Subcutaneous abdominal adipose tissue (tissue), 5 donors: ENCODE results near the gene LLGL2.
"Not testable (repeated sequence)": the region's sequence is repeated elsewhere in the genome, so short reads cannot be mapped to it uniquely, and the experiment has no call there.

Source experiments
- H3K27ac ChIP-seq: one replicate; pipeline ENCODE4 v1.7.0; 2013; ENCODE audit warnings: low read depth, mild to moderate bottlenecking, inconsistent platforms, low read length, moderate library complexity
- H3K27me3 ChIP-seq, 5 donors: one replicate each; pipeline ENCODE4 v1.7.0; 2013; ENCODE audit warnings: low read length in 5 of 5, inconsistent platforms in 1 of 5; ENCODE audit not compliant: control insufficient read depth in 5 of 5, insufficient read depth in 4 of 5
- H3K36me3 ChIP-seq, 5 donors: one replicate each; pipeline ENCODE4 v1.7.0; 2013; ENCODE audit warnings: low read length in 5 of 5; ENCODE audit not compliant: control insufficient read depth in 5 of 5, insufficient read depth in 5 of 5
- H3K4me1 ChIP-seq, 5 donors: one replicate each; pipeline ENCODE4 v1.7.0; 2013; ENCODE audit warnings: low read length in 5 of 5, mild to moderate bottlenecking in 3 of 5, moderate library complexity in 1 of 5; ENCODE audit not compliant: control insufficient read depth in 5 of 5, insufficient read depth in 5 of 5
- H3K4me3 ChIP-seq, 5 donors: one replicate each; pipeline ENCODE4 v1.7.0; 2013; ENCODE audit warnings: low read length in 5 of 5, low read depth in 1 of 5
- H3K9ac ChIP-seq, 5 donors: one replicate each; pipeline ENCODE4 v1.7.0; 2013; ENCODE audit warnings: low read length in 5 of 5, mild to moderate bottlenecking in 4 of 5, moderate library complexity in 3 of 5
- H3K9me3 ChIP-seq, 5 donors: one replicate each; pipeline ENCODE4 v1.7.0; 2013; ENCODE audit warnings: low read length in 5 of 5; ENCODE audit not compliant: control insufficient read depth in 5 of 5
- donor health status: healthy.
- donor health status: healthy.
- donor health status: healthy.
- donor health status: healthy.
- donor health status: healthy.

LLGL2 gene

DNA sequence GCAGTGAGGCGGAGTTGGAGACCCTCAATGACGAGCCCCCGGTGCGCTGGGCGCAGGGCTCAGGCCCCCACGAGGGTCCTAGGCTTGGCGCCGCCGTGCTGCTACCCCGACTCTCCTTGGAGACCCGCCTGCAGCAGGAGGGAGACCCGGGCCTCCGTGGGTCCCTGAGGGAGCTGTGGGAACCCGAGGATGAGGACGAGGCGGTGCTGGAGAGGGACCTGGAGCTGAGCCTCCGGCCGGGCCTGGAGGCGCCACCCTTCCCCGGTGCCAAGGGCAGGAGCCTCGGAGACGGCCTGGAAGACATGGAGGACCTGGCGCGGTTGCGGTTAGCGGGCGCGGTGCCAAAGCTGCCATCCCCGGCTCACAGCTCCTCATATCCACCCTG, 64.4 kb downstream of the LLGL2 start:
- Histone ChIP-seq H3K9ac (no peak overlapping the region), H3K4me3 (peak overlapping the region in 3 of 5 donors; percentile 63 to 74 (median 67)), H3K36me3 (peaks cover 0 to 9% (median 0%) of the 10 kb centered on the region in 5 donors), H3K4me1 (peaks cover 0 to 30% (median 25%) of the 10 kb centered on the region in 5 donors), H3K27ac (no peak overlapping the region), H3K27me3 (no peaks in the 10 kb centered on the region), H3K9me3 (no peaks in the 10 kb centered on the region)

DNA sequence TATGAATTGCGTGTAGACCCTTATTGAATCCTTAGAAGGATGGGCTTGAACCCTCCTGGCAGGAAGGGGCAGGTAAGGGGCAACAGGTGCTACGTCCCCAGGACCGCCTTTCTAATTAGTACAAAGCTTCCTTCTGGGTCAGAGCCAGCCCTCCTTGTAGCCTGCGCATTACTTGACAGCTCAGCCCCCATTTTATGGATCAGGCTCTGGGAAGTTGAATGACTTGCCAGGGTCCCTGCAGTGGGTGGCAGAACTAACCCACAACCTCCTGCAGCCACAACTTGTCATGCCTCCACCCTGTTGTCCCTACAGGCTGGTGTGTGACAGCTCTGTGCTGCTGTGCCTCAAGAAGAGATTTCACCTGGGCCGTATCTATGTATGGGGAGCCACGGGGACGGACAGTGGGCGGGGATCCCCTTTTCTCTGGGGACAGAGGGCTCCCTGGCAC, 64.8 kb downstream of the LLGL2 start:
- Histone ChIP-seq H3K9ac (no peak overlapping the region), H3K27ac (no peak overlapping the region), H3K27me3 (no peaks in the 10 kb centered on the region), H3K4me3 (peak overlapping the region in 1 of 5 donors; percentile 74), H3K4me1 (peaks cover 0 to 30% (median 25%) of the 10 kb centered on the region in 5 donors), H3K36me3 (peaks cover 0 to 9% (median 0%) of the 10 kb centered on the region in 5 donors), H3K9me3 (no peaks in the 10 kb centered on the region)

DNA sequence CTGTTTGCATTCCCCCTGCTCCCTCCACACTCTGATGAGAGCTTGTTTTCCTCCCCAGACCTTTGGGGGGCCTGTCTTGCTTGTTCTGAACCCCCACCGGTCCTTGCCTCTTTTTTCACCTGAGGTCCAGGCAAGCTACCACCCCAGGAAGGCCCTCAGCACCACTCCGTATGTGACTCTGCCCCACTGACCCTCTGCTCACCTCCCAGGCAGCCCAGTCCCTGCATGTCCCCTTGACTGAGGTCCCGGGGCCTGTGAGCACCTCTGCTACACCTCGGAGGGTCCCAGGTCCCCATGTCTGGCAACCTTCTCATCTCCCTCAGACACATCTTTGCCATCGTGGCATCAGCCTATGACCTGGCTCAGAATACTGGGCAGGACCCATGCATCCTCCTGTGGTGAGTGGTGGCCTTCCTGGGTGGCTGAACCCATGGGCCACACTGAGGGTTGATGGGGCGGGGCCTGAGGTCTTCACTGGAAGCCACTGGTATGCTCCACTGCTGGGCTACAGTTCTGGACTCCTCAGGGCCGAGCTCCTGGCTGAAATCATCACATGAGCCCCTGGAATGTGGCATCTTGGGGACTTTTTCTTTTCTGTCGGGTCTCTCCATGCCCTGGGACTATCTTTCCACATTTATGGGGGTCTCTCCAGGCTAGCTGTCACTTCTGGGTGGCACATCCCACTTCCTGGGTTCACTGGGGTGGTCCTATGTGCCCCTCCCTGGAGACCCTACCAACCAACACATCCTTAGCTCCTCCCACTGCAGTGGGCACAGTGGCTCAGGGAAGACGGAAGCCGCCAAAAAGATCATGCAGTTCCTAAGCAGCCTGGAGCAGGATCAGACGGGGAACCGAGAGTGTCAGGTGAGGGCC, 65.6 kb downstream of the LLGL2 start:
- Histone ChIP-seq H3K27ac (no peak overlapping the region), H3K4me3 (no peak overlapping the region), H3K36me3 (peaks cover 0 to 9% (median 0%) of the 10 kb centered on the region in 5 donors), H3K4me1 (peaks cover 0 to 30% (median 25%) of the 10 kb centered on the region in 5 donors), H3K9ac (no peak overlapping the region), H3K27me3 (no peaks in the 10 kb centered on the region), H3K9me3 (no peaks in the 10 kb centered on the region)

DNA sequence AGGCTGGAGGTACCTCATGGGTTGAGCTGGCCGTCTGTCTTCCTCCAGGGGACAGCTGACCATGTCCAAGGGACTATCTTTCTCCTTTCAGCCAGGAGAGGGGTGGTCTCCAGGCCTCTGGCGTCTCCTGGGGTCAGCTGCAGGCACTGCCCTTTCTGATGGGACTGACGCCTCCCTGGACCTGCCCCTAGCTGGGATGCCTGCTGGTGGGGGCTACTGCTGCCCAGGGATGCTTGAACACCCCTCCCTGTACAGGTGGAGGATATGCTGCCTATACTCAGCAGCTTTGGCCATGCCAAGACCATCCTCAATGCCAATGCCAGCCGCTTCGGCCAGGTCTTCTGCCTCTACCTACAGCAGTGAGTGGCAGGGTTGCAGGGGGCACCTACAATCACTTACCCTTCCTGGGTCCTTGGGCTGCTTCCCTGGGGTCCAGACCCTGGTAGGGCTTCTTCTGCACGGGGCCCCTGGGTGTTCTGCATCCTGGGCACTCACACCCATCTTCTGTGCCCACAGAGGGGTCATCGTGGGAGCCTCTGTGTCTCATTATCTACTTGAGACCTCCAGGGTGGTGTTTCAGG, 66.3 kb downstream of the LLGL2 start:
- Histone ChIP-seq H3K4me1 (peaks cover 0 to 30% (median 25%) of the 10 kb centered on the region in 5 donors), H3K9me3 (no peaks in the 10 kb centered on the region), H3K36me3 (peaks cover 0 to 9% (median 0%) of the 10 kb centered on the region in 5 donors)

DNA sequence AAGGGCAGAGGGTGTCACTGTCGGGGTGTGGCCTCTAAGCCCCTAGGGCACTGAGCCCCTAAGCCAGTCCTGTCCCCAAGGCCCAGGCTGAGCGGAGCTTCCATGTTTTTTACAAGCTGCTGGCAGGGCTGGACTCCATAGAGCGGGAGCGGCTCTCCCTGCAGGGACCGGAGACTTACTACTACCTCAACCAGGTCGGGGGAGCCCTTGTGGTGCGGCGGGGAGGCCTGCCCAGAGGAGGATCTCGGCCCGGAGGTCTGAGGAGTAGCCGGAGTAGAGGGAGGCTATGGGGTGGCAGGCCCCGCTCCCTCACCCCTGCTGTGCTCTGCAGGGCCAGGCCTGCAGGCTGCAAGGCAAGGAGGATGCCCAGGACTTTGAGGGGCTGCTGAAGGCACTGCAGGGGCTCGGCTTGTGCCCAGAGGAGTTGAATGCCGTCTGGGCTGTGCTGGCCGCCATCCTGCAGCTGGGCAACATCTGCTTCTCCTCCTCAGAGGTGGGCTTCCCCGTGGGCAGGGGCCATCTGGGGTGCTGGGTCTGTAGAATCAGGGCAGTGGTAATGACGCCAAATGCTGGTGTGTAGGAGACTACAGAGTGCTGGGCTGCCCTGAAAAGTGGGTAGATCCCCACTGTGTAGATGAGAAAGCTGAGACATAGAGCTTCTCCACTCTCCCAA, 67.0 kb downstream of the LLGL2 start:
- H3K36me3 ChIP-seq: peaks cover 0 to 9% (median 0%) of the 10 kb centered on the region in 5 donors
- no peaks in the 10 kb centered on the region for H3K9me3 ChIP-seq
- H3K27ac ChIP-seq: no peak overlapping the region
- no peak overlapping the region for H3K9ac ChIP-seq
- H3K4me1 ChIP-seq: peaks cover 0 to 28% (median 21%) of the 10 kb centered on the region in 5 donors
- no peaks in the 10 kb centered on the region for H3K27me3 ChIP-seq
- H3K4me3 ChIP-seq: no peak overlapping the region

More for the DNA sequence above, 66.3 kb downstream of the LLGL2 start:
- Histone ChIP-seq H3K9ac (no peak overlapping the region), H3K27ac (no peak overlapping the region), H3K4me3 (no peak overlapping the region), H3K27me3 (no peaks in the 10 kb centered on the region)

DNA sequence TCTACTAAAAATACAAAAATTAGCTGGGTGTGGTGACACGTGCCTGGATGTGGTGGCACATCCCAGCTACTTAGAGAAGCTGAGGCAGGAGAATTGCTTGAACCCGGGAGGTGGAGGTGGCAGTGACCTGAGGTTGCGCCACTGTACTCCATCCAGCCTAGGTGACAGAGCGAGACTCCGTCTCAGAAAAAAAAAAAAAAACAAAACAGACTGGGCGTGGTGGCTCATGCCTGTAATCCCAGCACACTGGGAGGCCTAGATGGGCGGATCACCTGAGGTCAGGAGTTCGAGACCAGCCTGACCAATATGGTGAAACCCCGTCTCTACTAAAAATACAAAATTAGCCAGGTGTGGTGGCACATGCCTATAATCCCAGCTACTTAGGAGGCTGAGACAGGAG, 67.9 kb downstream of the LLGL2 start:
- H3K9ac ChIP-seq, H3K27me3 ChIP-seq, H3K36me3 ChIP-seq: not testable (repeated sequence)

DNA sequence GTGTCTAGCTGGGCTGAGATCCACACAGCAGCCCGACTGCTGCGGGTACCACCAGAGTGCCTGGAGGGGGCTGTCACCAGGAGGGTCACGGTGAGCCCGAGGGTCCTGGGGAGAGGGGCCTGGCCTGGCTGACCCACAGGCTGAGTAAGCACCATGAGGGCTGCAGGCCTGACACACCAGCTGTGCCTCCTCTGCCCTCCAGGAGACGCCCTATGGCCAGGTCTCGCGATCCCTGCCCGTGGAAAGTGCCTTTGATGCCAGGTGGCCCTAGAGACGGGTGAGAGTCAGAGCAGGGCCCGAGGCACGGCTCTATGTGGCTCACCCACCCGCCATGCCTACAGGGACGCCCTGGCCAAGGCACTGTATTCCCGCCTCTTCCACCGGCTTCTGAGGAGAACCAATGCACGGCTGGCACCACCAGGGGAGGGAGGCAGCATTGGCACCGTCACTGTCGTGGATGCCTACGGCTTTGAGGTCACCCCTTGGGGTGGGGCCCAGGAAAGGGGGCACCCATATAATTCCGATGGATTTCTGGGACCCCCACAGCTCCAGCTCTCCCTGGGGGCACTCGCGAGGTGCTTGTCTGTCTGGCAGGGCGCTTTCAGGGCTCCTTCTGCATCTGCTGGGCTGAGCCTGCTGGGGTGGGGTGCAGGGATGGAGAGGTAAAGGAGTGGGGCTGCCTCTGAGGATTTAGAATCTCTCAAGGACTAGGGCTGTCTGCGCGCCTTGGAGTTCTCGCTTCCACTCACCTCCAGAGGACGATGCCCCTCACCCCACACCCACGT, 69.2 kb downstream of the LLGL2 start:
- H3K36me3 ChIP-seq: peaks cover 0 to 9% (median 0%) of the 10 kb centered on the region in 5 donors
- H3K9me3 ChIP-seq: no peaks in the 10 kb centered on the region
- H3K9ac ChIP-seq: no peak overlapping the region
- no peak overlapping the region for H3K27ac ChIP-seq
- H3K4me3 ChIP-seq: no peak overlapping the region
- peaks cover 0 to 10% (median 5%) of the 10 kb centered on the region in 5 donors for H3K4me1 ChIP-seq
- H3K27me3 ChIP-seq: no peaks in the 10 kb centered on the region

More for the DNA sequence above, 67.9 kb downstream of the LLGL2 start:
- peaks cover 0 to 18% (median 13%) of the 10 kb centered on the region in 5 donors for H3K4me1 ChIP-seq
- H3K4me3 ChIP-seq, H3K27ac ChIP-seq, H3K9me3 ChIP-seq: not testable (repeated sequence)

DNA sequence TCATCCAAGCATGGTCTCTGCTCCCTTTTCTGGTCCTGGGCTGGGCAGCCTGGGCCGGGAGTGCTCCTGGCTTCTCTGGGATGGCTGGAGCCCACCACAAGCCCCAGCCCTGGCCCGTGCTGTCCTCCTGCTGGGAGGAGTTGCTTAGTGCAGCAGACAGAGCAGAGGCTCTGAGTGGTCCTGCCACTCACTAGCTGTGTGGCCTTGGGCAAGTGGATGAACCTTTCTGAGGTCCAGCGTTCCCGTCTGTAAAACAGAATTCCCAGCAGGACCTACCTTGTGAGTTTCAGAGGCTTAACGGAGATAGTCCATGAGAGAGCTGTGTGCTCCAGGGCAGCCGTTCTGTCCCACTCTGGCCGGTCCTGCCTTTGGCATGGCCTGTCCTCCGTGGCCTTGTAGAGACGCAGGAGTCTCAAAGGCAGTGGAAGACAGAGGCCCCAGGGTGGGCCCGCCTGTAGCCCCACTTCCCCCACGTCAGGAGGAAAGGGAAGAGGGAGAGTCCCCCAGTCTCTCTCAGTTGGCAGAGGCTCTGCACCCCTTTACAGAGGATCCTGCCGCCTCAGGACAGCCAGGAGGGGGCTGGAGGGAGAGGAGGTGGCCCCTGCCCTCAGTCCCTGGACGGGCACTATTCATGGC, 69.9 kb downstream of the LLGL2 start:
- Histone ChIP-seq H3K27ac (no peak overlapping the region), H3K27me3 (no peaks in the 10 kb centered on the region), H3K9me3 (no peaks in the 10 kb centered on the region), H3K9ac (no peak overlapping the region), H3K4me1 (peaks cover 0 to 2% (median 0%) of the 10 kb centered on the region in 5 donors), H3K36me3 (peaks cover 0 to 9% (median 0%) of the 10 kb centered on the region in 5 donors), H3K4me3 (no peak overlapping the region)

DNA sequence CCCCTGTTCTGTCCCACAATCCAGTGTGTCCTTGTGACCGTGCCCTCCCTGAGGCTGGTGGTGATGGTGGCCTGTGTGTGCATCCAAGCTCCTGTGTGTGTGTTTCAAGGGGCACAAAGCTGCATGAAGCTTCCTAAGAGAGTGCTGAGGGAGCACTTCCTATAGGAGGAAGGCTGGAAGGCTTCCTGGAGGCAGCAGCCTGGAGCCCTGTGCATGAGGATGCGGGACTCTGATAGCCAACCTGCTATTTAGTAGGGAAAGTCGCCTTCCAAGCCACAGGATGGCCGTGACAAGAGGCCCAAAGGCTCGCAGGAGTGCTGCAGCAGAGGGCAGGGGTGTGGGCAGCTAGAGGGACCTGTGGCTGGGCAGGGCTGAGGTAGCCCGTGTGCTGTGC, 70.4 kb downstream of the LLGL2 start:
- no peaks in the 10 kb centered on the region for H3K27me3 ChIP-seq
- no peak overlapping the region for H3K27ac ChIP-seq
- H3K36me3 ChIP-seq: peaks cover 0 to 9% (median 0%) of the 10 kb centered on the region in 5 donors
- H3K9ac ChIP-seq: no peak overlapping the region
- no peaks in the 10 kb centered on the region for H3K4me1 ChIP-seq
- no peaks in the 10 kb centered on the region for H3K9me3 ChIP-seq
- H3K4me3 ChIP-seq: no peak overlapping the region
